H9 (cell line): Measurements from ENCODE around the gene PRKACB. TPM values are rescaled to one million over a fixed set of nuclear protein-coding genes. Genes with fewer than 3 reads are reported as not detected.
A peak's percentile ranks its signal among the peaks of the same experiment; 100 is the strongest.
"Not testable (repeated sequence)": the region's sequence is repeated elsewhere in the genome, so short reads cannot be mapped to it uniquely, and the experiment has no call there.

ENCODE experiments used
- DNase-seq: peaks from one replicate; pipeline ENCODE4 v3.0.0-alpha.2; 2017
- H2AFZ ChIP-seq: one replicate; pipeline ENCODE4 v1.6.1; 2013; ENCODE audit warnings: mild to moderate bottlenecking, low read length, control low read depth, moderate library complexity
- H2AK5ac ChIP-seq: 2 replicates; pipeline ENCODE4 v1.6.1; 2013; ENCODE audit warnings: low read length, control low read depth, mixed read lengths; ENCODE audit not compliant: insufficient read length
- H2BK120ac ChIP-seq: one replicate; pipeline ENCODE4 v1.6.1; 2013; ENCODE audit warnings: low read depth, mild to moderate bottlenecking, low read length, control low read depth, inconsistent platforms; ENCODE audit not compliant: poor library complexity, severe bottlenecking
- H2BK12ac ChIP-seq: 2 replicates; pipeline ENCODE4 v1.6.1; 2013; ENCODE audit warnings: low read length, control low read depth, mixed read lengths, low read depth; ENCODE audit not compliant: insufficient read length
- H2BK15ac ChIP-seq: 2 replicates; pipeline ENCODE4 v1.6.1; 2013; ENCODE audit warnings: low read depth, low read length, control low read depth
- H2BK20ac ChIP-seq: one replicate; pipeline ENCODE4 v1.6.1; 2013; ENCODE audit warnings: low read depth, mild to moderate bottlenecking, low read length, control low read depth, inconsistent platforms; ENCODE audit not compliant: poor library complexity, severe bottlenecking
- H2BK5ac ChIP-seq: 2 replicates; pipeline ENCODE4 v1.6.1; 2013; ENCODE audit warnings: low read length, control low read depth, mixed read lengths; ENCODE audit not compliant: insufficient read length
- H3K14ac ChIP-seq: 2 replicates; pipeline ENCODE4 v1.6.1; 2013; ENCODE audit warnings: low read length, control low read depth; ENCODE audit not compliant: insufficient read depth
- H3K18ac ChIP-seq: 2 replicates; pipeline ENCODE4 v1.6.1; 2013; ENCODE audit warnings: low read depth, mild to moderate bottlenecking, mixed read lengths, low read length, control low read depth; ENCODE audit not compliant: insufficient read length
- H3K23ac ChIP-seq: 2 replicates; pipeline ENCODE4 v1.6.1; 2013; ENCODE audit warnings: low read length, control low read depth, mixed read lengths, low read depth; ENCODE audit not compliant: insufficient read length
- H3K23me2 ChIP-seq: 2 replicates; pipeline ENCODE4 v1.6.1; 2013; ENCODE audit warnings: low read depth, mild to moderate bottlenecking, mixed read lengths, low read length, control low read depth; ENCODE audit not compliant: insufficient read length, poor library complexity, severe bottlenecking
- H3K27ac ChIP-seq: 2 replicates; pipeline ENCODE4 v1.5.1; 2013; ENCODE audit warnings: low read length, control low read depth, mixed read lengths, low read depth; ENCODE audit not compliant: insufficient read length
- H3K27me3 ChIP-seq: 2 replicates; pipeline ENCODE4 v1.6.1; 2013; ENCODE audit warnings: low read length, control low read depth, inconsistent platforms; ENCODE audit not compliant: insufficient read depth
- H3K4ac ChIP-seq: 2 replicates; pipeline ENCODE4 v1.6.1; 2013; ENCODE audit warnings: low read depth, mild to moderate bottlenecking, control low read depth, inconsistent platforms, low read length, moderate library complexity
- H3K4me1 ChIP-seq: 2 replicates; pipeline ENCODE4 v1.6.1; 2013; ENCODE audit warnings: low read length, control low read depth, inconsistent platforms; ENCODE audit not compliant: insufficient read depth
- H3K4me2 ChIP-seq: 2 replicates; pipeline ENCODE4 v1.6.1; 2013; ENCODE audit warnings: low read length, control low read depth, mixed read lengths; ENCODE audit not compliant: insufficient read length, insufficient read depth
- H3K56ac ChIP-seq: 2 replicates; pipeline ENCODE4 v1.6.1; 2013; ENCODE audit warnings: low read depth, mild to moderate bottlenecking, mixed read lengths, low read length, control low read depth; ENCODE audit not compliant: insufficient read length
- H3K79me1 ChIP-seq: 2 replicates; pipeline ENCODE4 v1.6.1; 2013; ENCODE audit warnings: low read depth, mild to moderate bottlenecking, moderate library complexity, low read length, control low read depth, inconsistent platforms; ENCODE audit not compliant: insufficient read depth, poor library complexity, severe bottlenecking
- H3K79me2 ChIP-seq: 2 replicates; pipeline ENCODE4 v1.6.1; 2013; ENCODE audit warnings: low read length, control low read depth, inconsistent platforms; ENCODE audit not compliant: insufficient read depth
- H3K9ac ChIP-seq: 2 replicates; pipeline ENCODE4 v1.6.1; 2013; ENCODE audit warnings: low read length, control low read depth, mixed read lengths; ENCODE audit not compliant: insufficient read length; ENCODE audit errors: extremely low read depth
- H3K9me3 ChIP-seq: one replicate; pipeline ENCODE4 v1.6.1; 2013; ENCODE audit warnings: low read depth, low read length, inconsistent platforms; ENCODE audit not compliant: control insufficient read depth
- H3T11ph ChIP-seq: one replicate; pipeline ENCODE4 v1.6.1; 2013; ENCODE audit warnings: mild to moderate bottlenecking, low read length, control low read depth, inconsistent platforms
- H4K20me1 ChIP-seq: one replicate; pipeline ENCODE4 v1.6.1; 2013; ENCODE audit not compliant: control insufficient read depth, insufficient read length, insufficient read depth
- H4K5ac ChIP-seq: 2 replicates; pipeline ENCODE4 v1.6.1; 2013; ENCODE audit warnings: low read depth, mild to moderate bottlenecking, mixed read lengths, low read length, control low read depth; ENCODE audit not compliant: insufficient read length
- H4K8ac ChIP-seq: replicated peaks from 2 replicates; pipeline ENCODE4 v1.6.1; 2013; ENCODE audit warnings: low read length, control low read depth, mixed read lengths, low read depth; ENCODE audit not compliant: insufficient read length
- H4K91ac ChIP-seq: 2 replicates; pipeline ENCODE4 v1.6.1; 2013; ENCODE audit warnings: low read depth, mild to moderate bottlenecking, moderate library complexity, mixed read lengths, low read length, control low read depth; ENCODE audit not compliant: insufficient read length
- H3K27ac Mint-ChIP-seq, 3 experiments: 2 replicates in 2 of 3; 3 replicates in 1 of 3; pipeline ENCODE4 v1.8.0; 2020 to 2021; ENCODE audit warnings: mixed read lengths in 3 of 3, mild to moderate bottlenecking in 1 of 3, moderate library complexity in 1 of 3
- H3K27me3 Mint-ChIP-seq: 2 replicates; pipeline ENCODE4 v1.8.0; 2021; ENCODE audit warnings: low read depth, mild to moderate bottlenecking, moderate library complexity, mixed read lengths
- H3K36me3 Mint-ChIP-seq, 3 experiments: 2 replicates in 2 of 3; 3 replicates in 1 of 3; pipeline ENCODE4 v1.8.0; 2020 to 2021; ENCODE audit warnings: low read depth in 3 of 3, mixed read lengths in 3 of 3; ENCODE audit not compliant: insufficient read depth in 1 of 3
- H3K4me1 Mint-ChIP-seq, 2 experiments: 2 replicates each; pipeline ENCODE4 v1.8.0; 2020; ENCODE audit warnings: mixed read lengths in 2 of 2
- H3K4me3 Mint-ChIP-seq, 2 experiments: 2 replicates in 1 of 2; 3 replicates in 1 of 2; pipeline ENCODE4 v1.8.0; 2020 to 2021; ENCODE audit warnings: mild to moderate bottlenecking in 2 of 2, mixed read lengths in 2 of 2, moderate library complexity in 1 of 2
- H3K9me3 Mint-ChIP-seq, 2 experiments: 2 replicates in 1 of 2; 3 replicates in 1 of 2; pipeline ENCODE4 v1.8.0; 2020; ENCODE audit warnings: mild to moderate bottlenecking in 2 of 2, mixed read lengths in 2 of 2, moderate library complexity in 1 of 2
- WGBS: extraction: QIAGEN DNeasy Blood & Tissue Kit; methylation state at CpG from one replicate; pipeline ENCODE4 v1.1.7; 2013; ENCODE audit warnings: missing lambda C conversion rate, low lambda C conversion rate, mixed read lengths; ENCODE audit not compliant: insufficient read length; ENCODE audit errors: extremely low coverage; 5-methylcytosine and 5-hydroxymethylcytosine counted together
- total RNA-seq: library from RNA; stranded (reverse); gene quantifications from 2 replicates; pipeline ENCODE4 v1.2.1, GENCODE V29; 2021
- TF ChIP-seq, protein P1 (sequence below): fragments of 200-600 bp; sonication (generic); conservative IDR thresholded peaks from 3 replicates; pipeline ENCODE4 v1.8.0; 2021; ENCODE audit warnings: antibody characterized with exemption, mild to moderate bottlenecking

The PRKACB gene
- total RNA-seq, 1 experiment from 2014 or later, result 20.7 TPM

DNA sequence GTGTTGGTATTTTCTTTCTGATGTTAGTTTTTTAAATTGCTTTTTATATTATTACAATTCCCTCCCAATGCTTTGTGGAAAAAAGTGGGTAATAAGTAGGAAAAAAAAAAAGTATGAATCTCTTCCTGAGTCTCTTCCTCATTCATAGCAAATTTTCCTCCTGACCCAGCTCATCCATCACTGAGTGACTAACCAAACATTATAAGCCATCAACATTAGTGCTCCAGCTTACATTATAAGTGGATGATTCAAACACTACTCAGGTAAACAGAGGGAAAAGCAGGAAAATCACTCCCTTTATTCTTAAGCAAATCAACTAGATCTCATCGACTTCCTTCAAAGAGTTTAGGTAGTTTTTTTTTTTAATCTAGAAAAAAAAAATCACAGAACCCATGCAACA is 142.0 kb downstream of the PRKACB start:
- Mint-ChIP-seq H3K36me3 (peaks cover 21 to 36% (median 26%) of the 10 kb centered on the region in 3 experiments), H3K9me3 (peaks cover 34 to 35% of the 10 kb centered on the region in 2 experiments), H3K4me1 (peaks cover 13 to 17% of the 10 kb centered on the region in 2 experiments), H3K27me3 (peaks cover 11% of the 10 kb centered on the region; the same call in 1 of the 2 replicates), H3K4me3 (no peak overlapping the region; a peak in 1 of 5 replicates), H3K27ac (no peak overlapping the region)
- Histone ChIP-seq H4K91ac (no peak overlapping the region), H3K27me3 (no peaks in the 10 kb centered on the region), H3K14ac (no peak overlapping the region), H3K18ac (no peak overlapping the region), H3K56ac (no peak overlapping the region), H2BK5ac (no peak overlapping the region), H3T11ph (no peak overlapping the region), H2AK5ac (no peak overlapping the region), H3K23me2 (no peaks in the 10 kb centered on the region), H4K5ac (no peak overlapping the region), H4K8ac (no peak overlapping the region), H3K79me1 (no peaks in the 10 kb centered on the region), H2BK120ac (no peak overlapping the region), H3K79me2 (no peaks in the 10 kb centered on the region), H3K27ac (no peak overlapping the region), H2AFZ (no peak overlapping the region), H3K9me3 (no peaks in the 10 kb centered on the region), H2BK20ac (no peak overlapping the region), H4K20me1 (no peaks in the 10 kb centered on the region), H3K4me2 (no peak overlapping the region), H3K23ac (no peak overlapping the region), H2BK12ac (no peak overlapping the region), H2BK15ac (no peak overlapping the region), H3K9ac (no peak overlapping the region), H3K4me1 (no peaks in the 10 kb centered on the region), H3K4ac (no peak overlapping the region)
- no CpG with 5 or more reads among the region's 1 CpG for WGBS
- TF ChIP-seq, protein P1, sequence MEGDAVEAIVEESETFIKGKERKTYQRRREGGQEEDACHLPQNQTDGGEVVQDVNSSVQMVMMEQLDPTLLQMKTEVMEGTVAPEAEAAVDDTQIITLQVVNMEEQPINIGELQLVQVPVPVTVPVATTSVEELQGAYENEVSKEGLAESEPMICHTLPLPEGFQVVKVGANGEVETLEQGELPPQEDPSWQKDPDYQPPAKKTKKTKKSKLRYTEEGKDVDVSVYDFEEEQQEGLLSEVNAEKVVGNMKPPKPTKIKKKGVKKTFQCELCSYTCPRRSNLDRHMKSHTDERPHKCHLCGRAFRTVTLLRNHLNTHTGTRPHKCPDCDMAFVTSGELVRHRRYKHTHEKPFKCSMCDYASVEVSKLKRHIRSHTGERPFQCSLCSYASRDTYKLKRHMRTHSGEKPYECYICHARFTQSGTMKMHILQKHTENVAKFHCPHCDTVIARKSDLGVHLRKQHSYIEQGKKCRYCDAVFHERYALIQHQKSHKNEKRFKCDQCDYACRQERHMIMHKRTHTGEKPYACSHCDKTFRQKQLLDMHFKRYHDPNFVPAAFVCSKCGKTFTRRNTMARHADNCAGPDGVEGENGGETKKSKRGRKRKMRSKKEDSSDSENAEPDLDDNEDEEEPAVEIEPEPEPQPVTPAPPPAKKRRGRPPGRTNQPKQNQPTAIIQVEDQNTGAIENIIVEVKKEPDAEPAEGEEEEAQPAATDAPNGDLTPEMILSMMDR, result no peak
- no peak for DNase-seq

DNA sequence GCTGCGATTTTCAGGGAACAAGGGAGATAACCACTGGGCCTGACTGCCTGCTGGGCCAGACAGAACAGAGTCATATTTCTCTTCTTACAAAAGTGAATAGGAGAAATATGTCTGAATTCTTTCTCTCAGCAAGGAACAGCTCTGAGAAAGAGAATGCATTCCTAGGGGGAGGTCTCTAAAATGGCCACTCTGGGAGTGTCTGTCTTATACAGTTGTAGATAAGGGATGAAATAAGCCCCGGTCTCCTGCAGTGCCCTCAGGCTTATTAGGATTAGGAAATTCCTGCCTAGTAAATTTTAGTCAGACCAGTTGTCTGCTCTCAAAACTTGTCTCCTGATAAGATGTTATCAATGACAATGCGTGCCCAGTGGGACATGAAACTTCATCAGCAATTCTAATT is 143.3 kb downstream of the PRKACB start:
- not testable (repeated sequence) for H3K23me2 ChIP-seq, H2BK15ac ChIP-seq, H3K79me2 ChIP-seq, H3K4me3 Mint-ChIP-seq, H3K56ac ChIP-seq, DNase-seq, H2BK120ac ChIP-seq, H4K8ac ChIP-seq, H3K27me3 ChIP-seq, H3K9ac ChIP-seq, H3K9me3 ChIP-seq, H3K14ac ChIP-seq, H2BK20ac ChIP-seq, H3K79me1 ChIP-seq, H3K23ac ChIP-seq, H2BK5ac ChIP-seq, H2AFZ ChIP-seq, H2AK5ac ChIP-seq, H4K5ac ChIP-seq, H3K4me1 ChIP-seq, H4K20me1 ChIP-seq, H3K4me2 ChIP-seq, H3K27ac ChIP-seq, H2BK12ac ChIP-seq, H3K4ac ChIP-seq, H3T11ph ChIP-seq, H4K91ac ChIP-seq, H3K18ac ChIP-seq
- Mint-ChIP-seq H3K4me1 (peaks cover 13 to 17% of the 10 kb centered on the region in 2 experiments), H3K36me3 (peaks cover 21 to 36% (median 26%) of the 10 kb centered on the region in 3 experiments), H3K27ac (peak overlapping the region in 1 of 3 experiments; percentile 40; a peak in 2 of 7 replicates), H3K9me3 (peaks cover 34 to 35% of the 10 kb centered on the region in 2 experiments), H3K27me3 (peaks cover 22% of the 10 kb centered on the region)
- WGBS, result no CpG with 5 or more reads among the region's 3 CpGs
